CD4-positive, alpha-beta T cell (primary cell): ENCODE measurements around the gene RAD51B. TPM values are rescaled to one million over a fixed set of nuclear protein-coding genes. Genes with fewer than 3 reads are reported as not detected.

Experiments used
- ATAC-seq: fragments of 200-7000 bp; cut with Tn5 transposase; one replicate; pipeline ENCODE4 v1.10.0; 2022; ENCODE audit warnings: mild to moderate bottlenecking; ENCODE audit not compliant: poor library complexity
- CTCF ChIA-PET: fragments of 350-600 bp; sonication (Branson Sonifier 250); formaldehyde crosslinking; loops from one replicate; lab custom pipeline; 2021; ENCODE audit warnings: antibody characterized with exemption, inconsistent platforms; lab: Charles Lee
- POLR2A ChIA-PET: fragments of 350-600 bp; sonication (Branson Sonifier 250); formaldehyde crosslinking; loops from one replicate; lab custom pipeline; 2021; ENCODE audit warnings: antibody characterized with exemption, inconsistent platforms; lab: Charles Lee
- DNase-seq, 14 experiments: peaks; one replicate each; pipeline ENCODE4 v3.0.0-alpha.2; 2013 to 2020; ENCODE audit warnings: mixed read lengths in 2 of 14
- H3K27ac ChIP-seq, 2 donors: one replicate each; pipeline versions ENCODE4 v1.5.1 to v1.7.0; 2013; ENCODE audit warnings: low read length in 2 of 2, low read depth in 1 of 2, mild to moderate bottlenecking in 1 of 2
- H3K27me3 ChIP-seq, 2 experiments: 1 replicate in 1 of 2; 2 replicates in 1 of 2; pipeline versions ENCODE4 v1.6.1 to v1.7.0; 2013; ENCODE audit warnings: low read length in 2 of 2, control low read depth in 1 of 2, mild to moderate bottlenecking in 1 of 2, moderate library complexity in 1 of 2; ENCODE audit not compliant: insufficient read depth in 2 of 2, control insufficient read depth in 1 of 2
- H3K36me3 ChIP-seq: one replicate; pipeline ENCODE4 v1.6.1; 2013; ENCODE audit warnings: low read length, control low read depth; ENCODE audit not compliant: insufficient read depth
- H3K4me1 ChIP-seq: one replicate; pipeline ENCODE4 v1.6.1; 2013; ENCODE audit warnings: low read length, control low read depth; ENCODE audit not compliant: insufficient read depth
- H3K4me3 ChIP-seq: one replicate; pipeline ENCODE4 v1.5.1; 2013; ENCODE audit warnings: mild to moderate bottlenecking, low read length, moderate library complexity
- H3K9me3 ChIP-seq, 2 experiments: 1 replicate in 1 of 2; 2 replicates in 1 of 2; pipeline versions ENCODE4 v1.6.1 to v1.7.0; 2013; ENCODE audit warnings: low read length in 2 of 2, mild to moderate bottlenecking in 2 of 2, control low read depth in 1 of 2, moderate library complexity in 1 of 2; ENCODE audit not compliant: control insufficient read depth in 1 of 2, insufficient read depth in 1 of 2
- H3K27ac Mint-ChIP-seq: one replicate; pipeline ENCODE4 v1.8.0; 2020; ENCODE audit warnings: mixed read lengths
- H3K27me3 Mint-ChIP-seq: one replicate; pipeline ENCODE4 v1.8.0; 2021; ENCODE audit warnings: mixed read lengths
- H3K36me3 Mint-ChIP-seq: one replicate; pipeline ENCODE4 v1.8.0; 2021; ENCODE audit warnings: low read depth, mixed read lengths
- H3K4me1 Mint-ChIP-seq: one replicate; pipeline ENCODE4 v1.8.0; 2021; ENCODE audit warnings: low read depth, mixed read lengths
- H3K4me3 Mint-ChIP-seq: one replicate; pipeline ENCODE4 v1.8.0; 2020; ENCODE audit warnings: mild to moderate bottlenecking, mixed read lengths
- H3K9me3 Mint-ChIP-seq: one replicate; pipeline ENCODE4 v1.8.0; 2020; ENCODE audit warnings: mixed read lengths
- intact Hi-C, 2 experiments: fragments of 100-400 bp; cut with DNase I in 1 of 2; cut with micrococcal nuclease in 1 of 2; formaldehyde crosslinking; loops; one replicate each; pipeline versions ENCODE4 v1.15.1 to v1.9.0; 2023 to 2025; cut with DNase I, micrococcal nuclease
- total RNA-seq, 174 experiments: library from RNA in 2 of 174; stranded (reverse) in 2 of 174; gene quantifications; one replicate each; pipeline ENCODE4 v1.2.3 and lab custom pipeline; 2021 to 2026
- TF ChIP-seq, protein P1 (sequence below): fragments of 200-600 bp; IDR thresholded peaks from one replicate; pipeline ENCODE4 v1.8.0; 2022; ENCODE audit warnings: antibody characterized with exemption, mild to moderate bottlenecking

RAD51B gene
- total RNA-seq, 2 experiments from 2014 or later = 18.4 to 20.0 TPM

DNA sequence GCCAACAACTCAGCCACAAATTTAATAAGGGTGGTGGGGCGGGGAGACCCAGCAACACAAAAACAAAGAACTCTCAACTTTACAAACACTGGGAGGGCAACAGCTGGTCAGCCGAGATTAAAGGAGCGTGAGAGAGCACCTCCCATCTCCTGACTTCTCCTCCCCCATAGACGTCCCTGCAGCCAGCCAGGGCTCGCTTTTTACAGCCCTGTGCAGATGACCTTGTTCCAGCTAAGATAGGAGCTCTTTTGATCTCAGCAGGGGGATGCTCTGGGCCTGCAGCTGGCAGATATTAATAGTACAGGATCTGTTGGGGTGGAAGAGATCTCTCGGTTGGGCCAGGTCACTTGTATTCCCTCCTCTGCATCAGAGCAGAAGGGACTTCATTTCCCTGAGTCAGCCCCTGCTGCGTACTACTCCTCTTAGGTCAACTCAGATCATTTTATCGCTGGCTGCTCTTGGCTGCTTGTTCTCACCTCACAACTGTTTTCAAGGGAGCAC is 475.8 kb downstream of the RAD51B start:
- peaks cover 60% of the 10 kb centered on the region for H3K4me1 Mint-ChIP-seq
- no peak overlapping the region for H3K4me3 Mint-ChIP-seq
- DNase-seq (no peak), ATAC-seq (no peak)
- no peaks in the 10 kb centered on the region for H3K36me3 ChIP-seq
- intact Hi-C loops = no loop called here
- H3K27me3 Mint-ChIP-seq = no peaks in the 10 kb centered on the region
- peaks cover 32% of the 10 kb centered on the region for H3K4me1 ChIP-seq
- H3K36me3 Mint-ChIP-seq = peaks cover 3% of the 10 kb centered on the region
- H3K27me3 ChIP-seq = no peaks in the 10 kb centered on the region
- H3K27ac Mint-ChIP-seq = peak overlapping the region; percentile 37
- H3K9me3 ChIP-seq = no peaks in the 10 kb centered on the region
- H3K4me3 ChIP-seq = no peak overlapping the region
- no peak overlapping the region for H3K27ac ChIP-seq
- CTCF ChIA-PET = no interaction called here
- TF ChIP-seq, protein P1, sequence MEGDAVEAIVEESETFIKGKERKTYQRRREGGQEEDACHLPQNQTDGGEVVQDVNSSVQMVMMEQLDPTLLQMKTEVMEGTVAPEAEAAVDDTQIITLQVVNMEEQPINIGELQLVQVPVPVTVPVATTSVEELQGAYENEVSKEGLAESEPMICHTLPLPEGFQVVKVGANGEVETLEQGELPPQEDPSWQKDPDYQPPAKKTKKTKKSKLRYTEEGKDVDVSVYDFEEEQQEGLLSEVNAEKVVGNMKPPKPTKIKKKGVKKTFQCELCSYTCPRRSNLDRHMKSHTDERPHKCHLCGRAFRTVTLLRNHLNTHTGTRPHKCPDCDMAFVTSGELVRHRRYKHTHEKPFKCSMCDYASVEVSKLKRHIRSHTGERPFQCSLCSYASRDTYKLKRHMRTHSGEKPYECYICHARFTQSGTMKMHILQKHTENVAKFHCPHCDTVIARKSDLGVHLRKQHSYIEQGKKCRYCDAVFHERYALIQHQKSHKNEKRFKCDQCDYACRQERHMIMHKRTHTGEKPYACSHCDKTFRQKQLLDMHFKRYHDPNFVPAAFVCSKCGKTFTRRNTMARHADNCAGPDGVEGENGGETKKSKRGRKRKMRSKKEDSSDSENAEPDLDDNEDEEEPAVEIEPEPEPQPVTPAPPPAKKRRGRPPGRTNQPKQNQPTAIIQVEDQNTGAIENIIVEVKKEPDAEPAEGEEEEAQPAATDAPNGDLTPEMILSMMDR = no peak
- no peaks in the 10 kb centered on the region for H3K9me3 Mint-ChIP-seq
- POLR2A ChIA-PET = no interaction called here

DNA sequence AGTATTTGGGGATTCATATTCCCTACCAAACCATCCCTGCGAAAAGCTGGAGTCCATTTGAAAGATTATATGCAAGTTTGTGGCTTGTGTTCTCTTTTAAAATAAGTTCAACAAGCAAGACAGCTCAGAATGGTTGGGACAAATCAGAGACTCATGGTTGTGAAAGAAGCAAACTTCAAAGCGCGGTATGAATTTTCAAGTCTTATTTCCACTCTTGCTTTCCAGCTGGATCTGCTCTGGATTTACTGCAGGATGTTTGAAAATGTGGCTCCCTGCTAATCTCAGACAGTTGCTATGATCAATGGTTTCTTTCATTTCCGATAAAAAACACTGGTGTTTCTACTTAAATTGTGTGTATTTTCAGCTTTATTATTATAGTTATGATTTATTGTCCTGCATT is 477.5 kb downstream of the RAD51B start:
- no peak overlapping the region for H3K4me3 Mint-ChIP-seq
- Histone ChIP-seq H3K4me1 (peaks cover 24% of the 10 kb centered on the region), H3K27ac (no peak overlapping the region), H3K4me3 (no peak overlapping the region), H3K27me3 (no peaks in the 10 kb centered on the region), H3K36me3 (no peaks in the 10 kb centered on the region), H3K9me3 (peaks cover 0 to 1% of the 10 kb centered on the region in 2 experiments)
- H3K36me3 Mint-ChIP-seq = peaks cover 3% of the 10 kb centered on the region
- DNase-seq (no peak), ATAC-seq (no peak)
- peaks cover 52% of the 10 kb centered on the region for H3K4me1 Mint-ChIP-seq
- ChIA-PET POLR2A (no interaction called here), CTCF (interaction anchor here (1.7 kb wide), 1 partner anchor 520 kb away, joined by 4 read pairs; no protein-coding TSS in a partner anchor)
- H3K9me3 Mint-ChIP-seq = peaks cover 1% of the 10 kb centered on the region
- TF ChIP-seq, protein P1 = no peak
- H3K27ac Mint-ChIP-seq = no peak overlapping the region
- intact Hi-C loops = no loop called here
- no peaks in the 10 kb centered on the region for H3K27me3 Mint-ChIP-seq

DNA sequence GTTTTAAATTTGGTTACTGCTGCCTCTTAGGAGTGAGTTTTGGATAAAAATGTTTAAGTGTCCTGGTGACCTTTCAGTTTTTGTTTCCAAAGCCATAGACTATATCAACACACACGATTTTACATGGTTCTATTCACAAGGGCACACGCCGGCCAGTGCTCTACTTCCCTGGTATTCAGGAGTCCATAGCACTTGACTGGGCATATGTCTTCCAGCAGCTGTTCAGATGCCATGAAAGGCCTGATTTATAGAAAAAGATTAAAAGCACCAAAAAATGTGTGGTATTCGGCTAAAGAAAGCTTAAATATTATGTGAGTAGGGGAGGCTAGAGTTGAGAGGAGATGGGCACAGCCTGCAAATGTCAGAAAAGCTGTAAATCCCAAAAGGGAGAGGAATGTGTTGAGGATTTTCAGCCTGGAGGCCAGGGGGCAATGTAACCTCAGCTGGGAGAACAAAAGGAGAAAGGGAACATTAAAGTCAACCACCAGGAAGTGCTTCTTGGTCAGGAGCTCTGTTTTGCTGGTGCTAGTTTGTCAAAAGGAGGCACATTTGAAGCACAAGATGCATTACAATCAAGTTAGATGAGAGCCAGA is 478.4 kb downstream of the RAD51B start:
- no peak overlapping the region for H3K4me3 ChIP-seq
- intact Hi-C loops = no loop called here
- H3K9me3 Mint-ChIP-seq = peaks cover 4% of the 10 kb centered on the region
- H3K4me1 ChIP-seq = peaks cover 14% of the 10 kb centered on the region
- peaks cover 3% of the 10 kb centered on the region for H3K36me3 Mint-ChIP-seq
- DNase-seq = no peak
- no peaks in the 10 kb centered on the region for H3K27me3 Mint-ChIP-seq
- ChIA-PET POLR2A (interaction anchor here (0.6 to 1.5 kb wide), 4 partner anchors 14 to 386 kb away, joined by 3 to 5 read pairs (median 4); no protein-coding TSS in a partner anchor), CTCF (interaction anchor here (1.7 kb wide), 1 partner anchor 519 kb away, joined by 4 read pairs; no protein-coding TSS in a partner anchor)
- TF ChIP-seq, protein P1 = no peak
- H3K27ac Mint-ChIP-seq = peak overlapping the region; percentile 19
- H3K9me3 ChIP-seq = peaks cover 0 to 5% of the 10 kb centered on the region in 2 experiments
- H3K36me3 ChIP-seq = no peaks in the 10 kb centered on the region
- ATAC-seq = no peak
- H3K27me3 ChIP-seq = no peaks in the 10 kb centered on the region
- H3K27ac ChIP-seq = no peak overlapping the region
- H3K4me3 Mint-ChIP-seq = no peak overlapping the region
- H3K4me1 Mint-ChIP-seq = peaks cover 43% of the 10 kb centered on the region
